Panc1 (cell line): ENCODE data around the gene SCYL1. TPM values are rescaled to one million over a fixed set of nuclear protein-coding genes. Genes with fewer than 3 reads are reported as not detected.
"Not testable (repeated sequence)": the region's sequence is repeated elsewhere in the genome, so short reads cannot be mapped to it uniquely, and the experiment has no call there.

ENCODE experiments used
- ATAC-seq: fragments of 200-7000 bp; cut with Tn5 transposase; 2 replicates; pipeline ENCODE4 v1.9.1; 2020; ENCODE audit warnings: mild to moderate bottlenecking, moderate library complexity
- BruUV-seq: library from RNA; stranded (reverse); fragments of 400-500 nt; replicated peaks from 2 replicates; lab custom pipeline; 2021; lab: Mats Ljungman, UMichigan
- CTCF ChIA-PET: fragments of 300-600 bp; sonication (Branson Sonifier 250); formaldehyde crosslinking; loops from one replicate; lab custom pipeline; 2022; ENCODE audit warnings: antibody characterized with exemption; lab: Charles Lee
- POLR2A ChIA-PET: fragments of 300-600 bp; sonication (Branson Sonifier 250); formaldehyde crosslinking; loops from one replicate; lab custom pipeline; 2022; ENCODE audit warnings: antibody characterized with exemption; lab: Charles Lee
- DNase-seq: peaks from one replicate; pipeline ENCODE4 v3.0.0-alpha.2; 2010; ENCODE audit warnings: low read depth, low spot score
- H3K27ac ChIP-seq: 2 replicates; pipeline ENCODE4 v1.5.1; 2011; ENCODE audit warnings: mild to moderate bottlenecking, low read length, inconsistent platforms
- H3K27me3 ChIP-seq: fragments of 200-500 bp; sonication (Bioruptor generic); 2 replicates; pipeline ENCODE4 v1.6.0; 2014; ENCODE audit warnings: low read length, inconsistent platforms; ENCODE audit not compliant: control insufficient read depth, insufficient read depth
- H3K36me3 ChIP-seq: fragments of 200-500 bp; sonication (Bioruptor generic); 2 replicates; pipeline ENCODE4 v1.5.1; 2014; ENCODE audit warnings: inconsistent platforms, mild to moderate bottlenecking, low read length, moderate library complexity; ENCODE audit not compliant: control insufficient read depth, insufficient read depth
- H3K4me1 ChIP-seq: 2 replicates; pipeline ENCODE4 v1.5.1; 2011; ENCODE audit warnings: inconsistent platforms, mild to moderate bottlenecking, low read length, moderate library complexity; ENCODE audit not compliant: control insufficient read depth, insufficient read depth
- H3K4me3 ChIP-seq, 2 experiments: 2 replicates each; pipeline ENCODE4 v1.5.1; 2011 to 2012; ENCODE audit warnings: low read depth in 2 of 2, low read length in 2 of 2, mild to moderate bottlenecking in 2 of 2, inconsistent platforms in 1 of 2, moderate library complexity in 1 of 2
- H3K9me3 ChIP-seq: fragments of 200-500 bp; sonication (Bioruptor generic); 2 replicates; pipeline ENCODE4 v1.5.1; 2014; ENCODE audit warnings: low read depth, mild to moderate bottlenecking, inconsistent platforms, low read length, moderate library complexity; ENCODE audit not compliant: control insufficient read depth, insufficient read depth
- POLR2AphosphoS5 ChIP-seq: IDR thresholded peaks from 2 replicates; pipeline ENCODE4 v1.6.1; 2012; ENCODE audit warnings: mild to moderate bottlenecking, low read depth, low read length, moderate library complexity
- SIN3A ChIP-seq: IDR thresholded peaks from 2 replicates; pipeline ENCODE4 v1.6.1; 2012; ENCODE audit warnings: low read depth, mild to moderate bottlenecking, low read length, moderate library complexity, borderline replicate concordance; ENCODE audit not compliant: insufficient read depth
- TCF7L2 ChIP-seq: IDR thresholded peaks from 2 replicates; pipeline ENCODE4 v1.6.1; 2011; ENCODE audit warnings: mild to moderate bottlenecking, low read depth, low read length, inconsistent platforms
- in situ Hi-C: cut with HindIII; loops from 2 replicates; pipeline ENCODE4 v1.10.0; 2016; ENCODE audit warnings: low sequenced_read_pairs, low pct_unique_long_range_greater_than_20kb
- intact Hi-C: fragments of 100-400 bp; cut with micrococcal nuclease; formaldehyde crosslinking; loops from one replicate; pipeline ENCODE4 v1.10.0; 2022; ENCODE audit not compliant: unreplicated experiment
- total RNA-seq: library from RNA; stranded (reverse); gene quantifications from one replicate; pipeline ENCODE4 v1.2.1, GENCODE V29; 2021; ENCODE audit not compliant: unreplicated experiment
- TF ChIP-seq, protein P1 (sequence below): fragments of 450-650 bp; IDR thresholded peaks from 2 replicates; pipeline ENCODE4 v1.5.1; 2017; ENCODE audit warnings: mild to moderate bottlenecking
- TF ChIP-seq, protein P2 (sequence below), 2 experiments: IDR thresholded peaks; 2 replicates each; pipeline ENCODE4 v1.6.1; 2011 to 2012; ENCODE audit warnings: low read depth in 2 of 2, control low read depth in 1 of 2, low read length in 1 of 2, mild to moderate bottlenecking in 1 of 2, moderate library complexity in 1 of 2; ENCODE audit not compliant: insufficient read depth in 1 of 2

Gene SCYL1
- total RNA-seq, 1 experiment from 2014 or later: 117 TPM

DNA sequence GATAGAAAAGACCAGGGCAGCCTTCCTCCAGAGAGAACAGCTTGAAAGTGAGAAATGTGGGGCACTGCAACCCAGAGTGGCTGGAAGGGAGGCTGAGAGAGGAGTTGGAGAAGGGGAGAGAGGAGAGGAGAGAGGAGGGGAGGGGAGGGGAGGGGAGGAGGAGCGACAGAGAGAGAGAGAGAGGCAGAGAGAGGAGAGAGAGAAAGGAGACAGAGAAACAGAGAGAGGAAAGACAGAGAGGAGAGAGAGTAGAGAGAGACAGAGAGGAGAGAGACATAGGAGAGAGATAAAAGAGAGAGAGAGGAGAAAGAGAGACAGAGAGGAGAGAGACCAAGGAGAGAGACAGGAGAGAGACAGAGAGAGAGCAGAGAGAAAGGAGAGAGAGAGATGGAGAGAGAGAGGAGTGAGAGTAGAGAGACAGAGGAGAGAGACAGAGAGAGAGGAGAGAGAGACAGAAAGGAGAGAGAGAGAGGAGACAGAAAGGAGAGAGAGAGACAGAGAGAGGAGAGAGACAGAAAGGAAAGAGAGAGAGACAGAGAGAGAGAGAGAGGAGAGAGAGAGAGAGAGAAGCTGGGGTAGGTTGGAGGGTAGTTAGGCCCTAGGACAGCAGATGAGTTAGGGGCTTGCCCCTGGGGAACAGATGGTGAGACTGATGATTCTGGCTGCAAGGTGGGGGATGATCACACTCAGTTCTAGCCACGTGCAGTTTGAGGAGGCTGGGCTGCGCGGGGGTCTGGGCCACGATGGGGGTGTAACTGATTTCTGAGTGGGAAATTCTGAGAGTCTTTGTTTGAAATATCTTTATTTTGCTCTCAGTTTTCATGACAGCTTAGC, 8.5 kb upstream of the SCYL1 start:
- in situ Hi-C loops (no loop called here), intact Hi-C loops (no loop called here)
- peak; percentile 27; the same call in 1 of the 2 replicates for ATAC-seq
- no peaks in the 10 kb centered on the region for H3K9me3 ChIP-seq
- DNase-seq: no peak
- BruUV-seq: no TSS peak
- no peaks in the 10 kb centered on the region for H3K4me1 ChIP-seq
- no peaks in the 10 kb centered on the region for H3K27me3 ChIP-seq
- CTCF ChIA-PET: interaction anchor here (0.6 kb wide), 1 partner anchor 39 kb away, joined by 3 read pairs; no protein-coding TSS in a partner anchor
- H3K4me3 ChIP-seq: no peak overlapping the region
- POLR2A ChIA-PET: interaction anchor here (0.6 to 0.7 kb wide), 3 partner anchors 9 to 379 kb away, joined by 8 to 9 read pairs (median 8); no protein-coding TSS in a partner anchor
- H3K36me3 ChIP-seq: no peaks in the 10 kb centered on the region
- TF ChIP-seq, protein P1, sequence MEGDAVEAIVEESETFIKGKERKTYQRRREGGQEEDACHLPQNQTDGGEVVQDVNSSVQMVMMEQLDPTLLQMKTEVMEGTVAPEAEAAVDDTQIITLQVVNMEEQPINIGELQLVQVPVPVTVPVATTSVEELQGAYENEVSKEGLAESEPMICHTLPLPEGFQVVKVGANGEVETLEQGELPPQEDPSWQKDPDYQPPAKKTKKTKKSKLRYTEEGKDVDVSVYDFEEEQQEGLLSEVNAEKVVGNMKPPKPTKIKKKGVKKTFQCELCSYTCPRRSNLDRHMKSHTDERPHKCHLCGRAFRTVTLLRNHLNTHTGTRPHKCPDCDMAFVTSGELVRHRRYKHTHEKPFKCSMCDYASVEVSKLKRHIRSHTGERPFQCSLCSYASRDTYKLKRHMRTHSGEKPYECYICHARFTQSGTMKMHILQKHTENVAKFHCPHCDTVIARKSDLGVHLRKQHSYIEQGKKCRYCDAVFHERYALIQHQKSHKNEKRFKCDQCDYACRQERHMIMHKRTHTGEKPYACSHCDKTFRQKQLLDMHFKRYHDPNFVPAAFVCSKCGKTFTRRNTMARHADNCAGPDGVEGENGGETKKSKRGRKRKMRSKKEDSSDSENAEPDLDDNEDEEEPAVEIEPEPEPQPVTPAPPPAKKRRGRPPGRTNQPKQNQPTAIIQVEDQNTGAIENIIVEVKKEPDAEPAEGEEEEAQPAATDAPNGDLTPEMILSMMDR: no peak
- TF ChIP-seq, protein P2, sequence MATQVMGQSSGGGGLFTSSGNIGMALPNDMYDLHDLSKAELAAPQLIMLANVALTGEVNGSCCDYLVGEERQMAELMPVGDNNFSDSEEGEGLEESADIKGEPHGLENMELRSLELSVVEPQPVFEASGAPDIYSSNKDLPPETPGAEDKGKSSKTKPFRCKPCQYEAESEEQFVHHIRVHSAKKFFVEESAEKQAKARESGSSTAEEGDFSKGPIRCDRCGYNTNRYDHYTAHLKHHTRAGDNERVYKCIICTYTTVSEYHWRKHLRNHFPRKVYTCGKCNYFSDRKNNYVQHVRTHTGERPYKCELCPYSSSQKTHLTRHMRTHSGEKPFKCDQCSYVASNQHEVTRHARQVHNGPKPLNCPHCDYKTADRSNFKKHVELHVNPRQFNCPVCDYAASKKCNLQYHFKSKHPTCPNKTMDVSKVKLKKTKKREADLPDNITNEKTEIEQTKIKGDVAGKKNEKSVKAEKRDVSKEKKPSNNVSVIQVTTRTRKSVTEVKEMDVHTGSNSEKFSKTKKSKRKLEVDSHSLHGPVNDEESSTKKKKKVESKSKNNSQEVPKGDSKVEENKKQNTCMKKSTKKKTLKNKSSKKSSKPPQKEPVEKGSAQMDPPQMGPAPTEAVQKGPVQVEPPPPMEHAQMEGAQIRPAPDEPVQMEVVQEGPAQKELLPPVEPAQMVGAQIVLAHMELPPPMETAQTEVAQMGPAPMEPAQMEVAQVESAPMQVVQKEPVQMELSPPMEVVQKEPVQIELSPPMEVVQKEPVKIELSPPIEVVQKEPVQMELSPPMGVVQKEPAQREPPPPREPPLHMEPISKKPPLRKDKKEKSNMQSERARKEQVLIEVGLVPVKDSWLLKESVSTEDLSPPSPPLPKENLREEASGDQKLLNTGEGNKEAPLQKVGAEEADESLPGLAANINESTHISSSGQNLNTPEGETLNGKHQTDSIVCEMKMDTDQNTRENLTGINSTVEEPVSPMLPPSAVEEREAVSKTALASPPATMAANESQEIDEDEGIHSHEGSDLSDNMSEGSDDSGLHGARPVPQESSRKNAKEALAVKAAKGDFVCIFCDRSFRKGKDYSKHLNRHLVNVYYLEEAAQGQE (IDR thresholded peaks at IDR 0.05; ENCODE audit: insufficient read depth in 1 of 2, low read depth in 2 of 2, low read length in 1 of 2): no peak
- no peak for TF ChIP-seq POLR2AphosphoS5
- TF ChIP-seq SIN3A: no peak
- no peak for TF ChIP-seq TCF7L2
- peak overlapping the region; percentile 44; the same call in 1 of the 2 replicates for H3K27ac ChIP-seq

DNA sequence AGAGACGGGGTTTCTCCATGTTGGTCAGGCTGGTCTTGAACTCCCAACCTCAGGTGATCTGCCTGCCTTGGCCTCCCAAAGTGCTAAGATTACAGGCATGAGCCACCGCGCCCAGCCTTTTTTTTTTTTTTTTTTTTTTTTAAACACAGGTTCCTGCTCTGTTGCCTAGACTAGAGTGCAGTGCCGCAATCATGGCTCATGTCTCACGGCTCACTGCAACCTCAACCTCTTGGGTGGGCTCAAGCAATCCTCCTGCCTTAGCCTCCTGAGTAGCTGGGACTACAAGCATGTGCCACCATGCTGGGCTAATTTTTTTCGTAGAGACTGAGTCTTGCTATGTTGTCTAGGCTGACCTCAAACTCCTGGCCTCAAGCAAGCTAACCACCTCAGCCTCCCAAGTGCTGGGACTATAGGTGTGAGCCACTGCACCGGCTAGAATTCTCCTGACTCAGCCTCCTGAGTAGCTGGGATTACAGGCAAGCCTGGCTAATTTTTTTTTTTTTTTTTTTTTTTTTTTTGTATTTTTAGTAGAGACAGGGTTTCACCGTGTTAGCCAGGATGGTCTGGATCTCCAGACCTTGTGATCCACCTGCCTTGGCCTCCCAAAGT, 5.8 kb upstream of the SCYL1 start:
- ChIA-PET POLR2A (interaction anchor here (0.7 kb wide), 2 partner anchors 14 to 56 kb away, joined by 3 to 17 read pairs; no protein-coding TSS in a partner anchor), CTCF (interaction anchor here (0.6 to 0.9 kb wide), 3 partner anchors 70 to 126 kb away, joined by 4 to 11 read pairs (median 5); no protein-coding TSS in a partner anchor)
- in situ Hi-C loops: not testable (repeated sequence)

DNA sequence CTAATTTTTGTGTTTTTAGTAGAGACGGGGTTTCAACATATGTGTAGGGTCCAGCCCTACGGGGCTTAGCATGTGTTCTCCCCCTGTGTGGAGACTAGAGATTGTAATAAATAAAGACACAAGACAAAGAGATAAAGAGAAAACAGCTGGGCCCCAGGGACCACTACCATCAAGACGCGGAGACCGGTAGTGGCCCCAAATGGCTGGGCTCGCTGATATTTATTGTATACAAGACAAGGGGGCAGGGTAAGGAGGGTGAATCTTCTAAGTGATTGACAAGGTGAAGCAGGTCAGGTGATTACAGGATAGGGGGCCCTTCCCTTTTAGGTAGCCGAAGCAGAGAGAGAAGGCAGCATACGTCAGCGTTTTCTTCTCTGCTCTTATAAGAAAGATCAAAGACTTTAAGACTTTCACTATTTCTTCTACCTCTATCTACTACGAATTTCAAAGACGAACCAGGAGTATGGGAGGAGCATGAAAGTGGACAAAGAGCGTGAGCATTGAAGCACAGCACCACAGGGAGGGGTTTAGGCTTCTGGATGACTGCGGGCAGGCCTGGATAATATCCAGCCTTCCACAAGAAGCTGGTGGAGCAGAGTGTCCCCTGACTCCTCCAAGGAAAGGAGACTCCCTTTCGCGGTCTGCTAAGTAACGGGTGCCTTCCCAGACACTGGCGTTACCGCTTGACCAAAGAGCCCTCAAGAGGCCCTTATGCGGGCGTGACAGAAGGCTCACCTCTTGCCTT, 2.9 kb upstream of the SCYL1 start:
- H3K27ac ChIP-seq, DNase-seq, H3K4me1 ChIP-seq, H3K36me3 ChIP-seq, CTCF ChIA-PET, H3K9me3 ChIP-seq, intact Hi-C loops, ATAC-seq, H3K4me3 ChIP-seq, BruUV-seq, POLR2A ChIA-PET, H3K27me3 ChIP-seq, in situ Hi-C loops: not testable (repeated sequence)

More for the DNA sequence above, 5.8 kb upstream of the SCYL1 start:
- intact Hi-C loops, H3K4me1 ChIP-seq, ATAC-seq, H3K9me3 ChIP-seq, H3K4me3 ChIP-seq, H3K27ac ChIP-seq, DNase-seq, H3K27me3 ChIP-seq, BruUV-seq, H3K36me3 ChIP-seq: not testable (repeated sequence)

DNA sequence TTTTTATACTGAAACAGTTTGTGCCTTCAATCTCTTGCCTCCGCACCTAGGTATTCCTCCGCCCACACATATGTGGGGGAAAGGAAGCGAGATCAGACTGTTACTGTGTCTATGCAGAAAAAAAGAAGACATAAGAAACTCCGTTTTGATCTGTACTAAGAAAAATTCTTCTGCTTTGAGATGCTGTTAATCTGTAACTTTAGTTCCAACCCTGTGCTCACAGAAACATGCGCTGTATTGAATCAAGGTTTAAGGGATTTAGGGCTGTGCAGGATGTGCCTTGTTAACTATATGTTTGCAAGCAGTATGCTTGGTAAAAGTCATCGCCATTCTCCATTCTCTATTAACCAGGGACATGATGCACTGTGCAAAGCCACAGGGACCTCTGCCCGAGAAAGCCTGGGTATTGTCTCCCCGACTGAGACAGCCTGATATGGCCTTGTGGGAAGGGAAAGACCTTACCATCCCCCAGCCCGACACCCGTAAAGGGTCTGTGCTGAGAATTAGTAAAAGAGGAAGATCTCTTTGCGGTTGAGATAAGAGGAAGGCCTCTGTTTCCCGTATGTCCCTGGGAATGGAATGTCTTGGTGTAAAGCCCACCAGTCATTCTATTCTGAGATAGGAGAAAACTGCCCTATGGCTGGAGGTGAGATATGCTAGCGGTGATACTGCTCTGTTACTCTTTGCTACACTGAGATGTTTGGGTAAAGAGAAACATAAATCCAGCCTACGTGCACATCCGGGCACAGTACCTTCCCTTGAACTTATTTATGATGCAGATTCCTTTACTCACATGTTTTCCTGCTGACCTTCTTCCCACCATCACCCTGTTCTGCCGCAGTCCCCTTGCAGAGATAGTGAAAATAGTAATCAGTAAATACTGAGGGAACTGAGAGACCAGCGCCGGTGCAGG, 1.9 kb upstream of the SCYL1 start:
- DNase-seq, BruUV-seq, ATAC-seq, CTCF ChIA-PET, H3K27me3 ChIP-seq, H3K36me3 ChIP-seq, in situ Hi-C loops, H3K4me1 ChIP-seq, H3K27ac ChIP-seq, intact Hi-C loops, POLR2A ChIA-PET, H3K9me3 ChIP-seq, H3K4me3 ChIP-seq: not testable (repeated sequence)
